Kidney (tissue), 14 donors: ENCODE measurements around the gene MMRN1. TPM values are rescaled to one million over a fixed set of nuclear protein-coding genes. Genes with fewer than 3 reads are reported as not detected.

ENCODE experiments used
- DNase-seq, 5 donors: peaks; one replicate each; pipeline ENCODE4 v3.0.0-alpha.2; 2013 to 2020
- FAIRE-seq: peaks from 2 replicates; lab custom pipeline; 2012; peaks lifted over from hg19 to GRCh38; lab: Jason Lieb, UNC
- H3K27ac ChIP-seq, 2 donors: one replicate each; pipeline ENCODE4 v1.7.0; 2013; ENCODE audit warnings: low read depth in 2 of 2, low read length in 2 of 2, inconsistent platforms in 1 of 2
- H3K27me3 ChIP-seq: one replicate; pipeline ENCODE4 v1.7.1; 2013; ENCODE audit warnings: low read length, inconsistent platforms; ENCODE audit not compliant: control insufficient read depth, insufficient read depth
- H3K36me3 ChIP-seq, 3 donors: one replicate each; pipeline versions ENCODE4 v1.7.0 to v1.7.1; 2013; ENCODE audit warnings: low read length in 3 of 3, control low read depth in 1 of 3, inconsistent platforms in 1 of 3; ENCODE audit not compliant: insufficient read depth in 3 of 3, control insufficient read depth in 2 of 3
- H3K4me1 ChIP-seq, 3 donors: one replicate each; pipeline versions ENCODE4 v1.7.0 to v1.7.1; 2013; ENCODE audit warnings: low read length in 3 of 3, inconsistent platforms in 1 of 3, low read depth in 1 of 3; ENCODE audit not compliant: control insufficient read depth in 2 of 3, insufficient read depth in 2 of 3
- H3K4me3 ChIP-seq, 3 donors: one replicate each; pipeline versions ENCODE4 v1.7.0 to v1.8.1; 2013; ENCODE audit warnings: low read length in 3 of 3, control low read depth in 1 of 3, inconsistent platforms in 1 of 3
- H3K9ac ChIP-seq, 3 donors: one replicate each; pipeline versions ENCODE4 v1.7.0 to v1.7.1; 2013; ENCODE audit warnings: low read length in 3 of 3, control low read depth in 1 of 3, inconsistent platforms in 1 of 3
- H3K9me3 ChIP-seq, 3 donors: one replicate each; pipeline versions ENCODE4 v1.7.0 to v1.7.1; 2013; ENCODE audit warnings: low read length in 3 of 3, control low read depth in 1 of 3, inconsistent platforms in 1 of 3; ENCODE audit not compliant: control insufficient read depth in 2 of 3, insufficient read depth in 1 of 3
- intact Hi-C: fragments of 100-400 bp; cut with DNase I; formaldehyde crosslinking; loops from one replicate; pipeline ENCODE4 v1.11.1; 2022
- polyA plus RNA-seq: library from polyadenylated mRNA; stranded (reverse); fragments of 350-450 nt; fragmentation: Illumina TruSeq; extraction: RNeasy Lipid Tissue Mini Kit (QIAGEN cat#74804); gene quantifications from one replicate; pipeline ENCODE4 v1.2.3, GENCODE V29; 2014; ENCODE audit warnings: low read depth, low replicate concordance; ENCODE audit not compliant: insufficient read depth
- total RNA-seq: library from RNA; stranded (reverse); fragmentation: NEBNext Ultra II Directional; extraction: Animal tissue kit (Norgen Biotek cat#: 25700); gene quantifications from one replicate; pipeline ENCODE4 v1.2.1, GENCODE V29; 2021
- TF ChIP-seq, protein P1 (sequence below): IDR thresholded peaks from 3 replicates; pipeline ENCODE4 v1.5.1; 2012; ENCODE audit warnings: mild to moderate bottlenecking, moderate library complexity, borderline replicate concordance; ENCODE audit not compliant: insufficient read depth; ENCODE audit errors: extremely low read depth
- donor health status: control.
- donor health status: control.
- donor health status: control.
- donor health status: control.
- donor health status: control.
- donor health status: DM: yes; HTN: yes; CAD: no.
- donor health status: Normal renal cell carcinoma (clear cell type).

MMRN1 gene
- total and polyA plus RNA-seq, 2 donors from 2014 or later: 0.62 to 28.9 TPM

DNA sequence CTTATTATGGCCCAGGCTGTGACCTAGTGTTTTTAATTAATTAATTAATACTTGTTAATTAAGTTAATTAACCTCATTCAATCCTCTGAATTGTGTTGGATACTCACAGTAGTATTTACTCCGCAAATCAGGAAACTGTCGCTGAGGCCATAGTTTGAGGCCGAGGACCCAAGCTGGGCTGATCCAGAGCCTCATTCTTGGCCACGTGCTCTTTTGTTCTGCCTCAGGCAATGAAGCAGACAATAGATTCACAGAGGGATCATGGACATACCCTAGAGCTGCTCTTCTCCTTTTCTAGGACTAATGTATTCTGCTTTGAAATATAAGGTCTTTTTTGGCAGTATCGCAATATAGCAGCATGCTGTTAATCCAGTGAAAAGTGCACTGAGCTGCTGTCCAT, 33.7 kb upstream of the MMRN1 start:
- Histone ChIP-seq H3K27me3 (no peaks in the 10 kb centered on the region), H3K4me1 (no peaks in the 10 kb centered on the region), H3K9ac (no peak overlapping the region), H3K36me3 (no peaks in the 10 kb centered on the region), H3K27ac (no peak overlapping the region), H3K9me3 (no peaks in the 10 kb centered on the region), H3K4me3 (no peak overlapping the region)
- TF ChIP-seq, protein P1, sequence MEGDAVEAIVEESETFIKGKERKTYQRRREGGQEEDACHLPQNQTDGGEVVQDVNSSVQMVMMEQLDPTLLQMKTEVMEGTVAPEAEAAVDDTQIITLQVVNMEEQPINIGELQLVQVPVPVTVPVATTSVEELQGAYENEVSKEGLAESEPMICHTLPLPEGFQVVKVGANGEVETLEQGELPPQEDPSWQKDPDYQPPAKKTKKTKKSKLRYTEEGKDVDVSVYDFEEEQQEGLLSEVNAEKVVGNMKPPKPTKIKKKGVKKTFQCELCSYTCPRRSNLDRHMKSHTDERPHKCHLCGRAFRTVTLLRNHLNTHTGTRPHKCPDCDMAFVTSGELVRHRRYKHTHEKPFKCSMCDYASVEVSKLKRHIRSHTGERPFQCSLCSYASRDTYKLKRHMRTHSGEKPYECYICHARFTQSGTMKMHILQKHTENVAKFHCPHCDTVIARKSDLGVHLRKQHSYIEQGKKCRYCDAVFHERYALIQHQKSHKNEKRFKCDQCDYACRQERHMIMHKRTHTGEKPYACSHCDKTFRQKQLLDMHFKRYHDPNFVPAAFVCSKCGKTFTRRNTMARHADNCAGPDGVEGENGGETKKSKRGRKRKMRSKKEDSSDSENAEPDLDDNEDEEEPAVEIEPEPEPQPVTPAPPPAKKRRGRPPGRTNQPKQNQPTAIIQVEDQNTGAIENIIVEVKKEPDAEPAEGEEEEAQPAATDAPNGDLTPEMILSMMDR: no peak
- DNase-seq (no peak), FAIRE-seq (no peak)
- intact Hi-C loops: no loop called here

- TF ChIP-seq, protein P1: no peak
- no peaks in the 10 kb centered on the region for H3K9me3 ChIP-seq
- no peak for DNase-seq
- intact Hi-C loops: no loop called here
- H3K4me1 ChIP-seq: no peaks in the 10 kb centered on the region
- no peak overlapping the region for H3K9ac ChIP-seq
- no peak overlapping the region for H3K4me3 ChIP-seq
- H3K27me3 ChIP-seq: no peaks in the 10 kb centered on the region
- H3K27ac ChIP-seq: no peak overlapping the region
- no peak for FAIRE-seq
- H3K36me3 ChIP-seq: no peaks in the 10 kb centered on the region
These were observed 31.1 kb upstream of the MMRN1 start for GRCh38 chr4:89863533-89863932.

DNA sequence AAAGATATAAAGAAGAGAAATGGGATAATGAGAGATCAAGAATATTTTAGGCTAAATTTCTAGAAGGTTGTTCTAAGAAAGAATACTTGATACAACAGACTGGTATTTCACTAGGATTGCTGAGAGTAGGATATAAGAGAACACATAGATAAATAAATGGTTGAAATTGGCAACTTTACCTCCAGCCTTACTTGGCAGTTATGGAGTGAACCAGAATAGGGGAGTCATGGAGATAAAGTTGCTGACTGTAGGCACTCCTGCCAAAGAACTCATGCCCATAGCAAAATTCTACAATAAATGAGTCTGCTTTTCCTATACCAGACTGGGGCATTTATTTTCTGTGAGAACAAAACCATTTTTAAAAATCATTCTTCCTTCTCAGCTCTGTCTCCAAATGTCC, 26.4 kb upstream of the MMRN1 start:
- Histone ChIP-seq H3K27ac (no peak overlapping the region), H3K9ac (no peak overlapping the region), H3K36me3 (no peaks in the 10 kb centered on the region), H3K27me3 (no peaks in the 10 kb centered on the region), H3K4me3 (no peak overlapping the region), H3K9me3 (no peaks in the 10 kb centered on the region), H3K4me1 (no peaks in the 10 kb centered on the region)
- DNase-seq (no peak), FAIRE-seq (no peak)
- TF ChIP-seq, protein P1: no peak
- intact Hi-C loops: no loop called here

DNA sequence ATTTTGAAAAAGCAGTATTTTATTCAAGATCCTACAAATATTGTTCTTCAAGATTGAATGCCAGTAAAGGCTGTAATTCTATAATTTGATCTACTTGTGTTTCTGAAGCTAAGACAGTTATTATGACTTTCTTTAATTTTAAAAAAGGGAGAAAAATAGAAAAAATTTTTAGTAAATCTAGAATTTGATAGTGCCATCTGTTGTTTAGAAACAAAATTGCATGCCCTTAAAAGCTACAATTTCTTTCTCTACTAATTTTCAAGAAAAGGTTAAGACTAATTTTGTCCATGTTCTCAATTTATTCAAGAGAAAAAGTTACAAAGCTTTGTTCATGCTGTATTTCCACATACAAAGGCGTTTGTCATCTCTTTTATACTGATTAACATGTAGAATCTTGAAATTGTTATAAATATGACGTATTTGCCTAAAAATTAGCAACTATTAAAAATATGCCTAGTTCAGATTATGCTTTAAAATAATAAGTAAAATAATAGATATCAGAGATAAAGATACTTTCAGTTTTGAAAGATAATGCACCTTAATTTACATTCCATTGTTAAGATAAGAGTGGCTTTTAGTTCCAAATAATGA, 25.6 kb upstream of the MMRN1 start:
- H3K36me3 ChIP-seq: no peaks in the 10 kb centered on the region
- intact Hi-C loops: no loop called here
- H3K27ac ChIP-seq: no peak overlapping the region
- FAIRE-seq: no peak
- H3K9ac ChIP-seq: no peak overlapping the region
- DNase-seq: no peak
- H3K9me3 ChIP-seq: no peaks in the 10 kb centered on the region
- H3K27me3 ChIP-seq: no peaks in the 10 kb centered on the region
- TF ChIP-seq, protein P1: peak; percentile 34
- H3K4me3 ChIP-seq: no peak overlapping the region
- no peaks in the 10 kb centered on the region for H3K4me1 ChIP-seq
